Left cardiac atrium (tissue), 4 donors: ENCODE measurements around the gene GRPR. TPM values are rescaled to one million over a fixed set of nuclear protein-coding genes. Genes with fewer than 3 reads are reported as not detected.
"Not testable (repeated sequence)": the region's sequence is repeated elsewhere in the genome, so short reads cannot be mapped to it uniquely, and the experiment has no call there.

Experiments used
- ATAC-seq, 2 donors: fragments of 200-7000 bp; cut with Tn5 transposase; one replicate each; pipeline ENCODE4 v1.9.1; 2020; ENCODE audit warnings: mild to moderate bottlenecking in 2 of 2, moderate library complexity in 2 of 2
- DNase-seq: peaks from one replicate; pipeline ENCODE4 v3.0.0-alpha.2; 2020
- intact Hi-C, 2 donors: fragments of 100-400 bp; cut with DNase I; formaldehyde crosslinking; loops; one replicate each; pipeline versions ENCODE4 v1.14.1 to v1.15.1; 2022 to 2023
- total RNA-seq, 2 donors: library from RNA; stranded (reverse); fragmentation: NEBNext Ultra II Directional; extraction: Animal tissue kit (Norgen Biotek cat#: 25700); gene quantifications; one replicate each; pipeline ENCODE4 v1.2.1, GENCODE V29; 2021
- donor health status: DM: no; HTN: yes; CAD: no.
- donor health status: DM: no; HTN: yes; CAD: no; lungs with severe emphysema.
- donor health status: DM: yes; HTN: yes; CAD: no.
- donor health status: Dilated cardiomyopathy.

Gene GRPR
- total RNA-seq, 2 donors from 2014 or later, result 0.29 TPM

DNA sequence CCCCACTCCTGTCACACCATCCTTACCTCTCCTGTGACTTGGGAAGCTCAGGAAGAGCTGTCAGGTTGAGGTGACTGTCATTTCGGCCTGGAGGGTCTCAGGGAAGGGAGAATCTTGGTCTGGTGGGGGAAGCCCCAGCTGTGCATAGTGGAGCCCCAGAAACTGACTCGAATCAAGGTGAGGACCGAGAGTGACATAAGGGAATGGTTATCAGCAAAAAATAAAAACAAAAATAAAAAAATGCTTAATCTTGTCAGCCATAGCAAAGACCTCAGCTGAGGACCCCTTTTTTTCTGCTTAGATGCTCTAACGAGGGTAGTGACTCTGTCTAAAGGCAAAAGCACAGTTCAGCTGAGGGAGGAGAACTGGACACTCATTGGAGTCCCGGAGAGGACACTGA, 43.8 kb downstream of the GRPR start, which contains the start of gene MAGEB17:
MAGEB17 (plus strand) TSS at position 301 of the 400 bp plus-strand sequence. CDS start 2,902 bp downstream, outside the sequence.
- ATAC-seq, result no peak
- intact Hi-C loops, result no loop called here
- no peak for DNase-seq

- intact Hi-C loops, result no loop called here
- ATAC-seq, result no peak
- DNase-seq, result no peak
Observed at GRCh38 chrX:16171039-16171438, 47.7 kb downstream of the GRPR start.

- DNase-seq (no peak), ATAC-seq (no peak)
- intact Hi-C loops, result no loop called here
Observed at GRCh38 chrX:16171944-16172343, 48.6 kb downstream of the GRPR start.

DNA sequence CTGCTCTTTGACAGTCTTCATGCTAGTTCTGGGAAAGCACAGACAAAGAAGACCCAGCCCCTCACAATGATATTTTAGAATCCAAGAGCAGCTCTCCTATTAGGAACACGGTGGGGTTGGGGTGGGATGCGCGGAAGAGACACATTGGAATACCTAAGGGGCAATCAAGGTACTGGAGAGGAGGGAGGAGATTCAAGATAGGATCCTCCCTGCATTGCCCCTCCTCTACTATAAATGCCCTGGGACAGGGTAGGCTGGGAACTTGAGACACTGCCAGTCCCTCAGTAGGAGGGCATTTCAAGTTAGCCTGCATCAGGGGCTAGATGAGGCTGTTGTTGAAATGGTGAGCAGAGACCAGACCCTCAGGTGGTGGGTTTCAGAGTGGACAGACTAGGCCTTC, 49.0 kb downstream of the GRPR start:
- no peak for ATAC-seq
- intact Hi-C loops, result no loop called here
- no peak for DNase-seq

DNA sequence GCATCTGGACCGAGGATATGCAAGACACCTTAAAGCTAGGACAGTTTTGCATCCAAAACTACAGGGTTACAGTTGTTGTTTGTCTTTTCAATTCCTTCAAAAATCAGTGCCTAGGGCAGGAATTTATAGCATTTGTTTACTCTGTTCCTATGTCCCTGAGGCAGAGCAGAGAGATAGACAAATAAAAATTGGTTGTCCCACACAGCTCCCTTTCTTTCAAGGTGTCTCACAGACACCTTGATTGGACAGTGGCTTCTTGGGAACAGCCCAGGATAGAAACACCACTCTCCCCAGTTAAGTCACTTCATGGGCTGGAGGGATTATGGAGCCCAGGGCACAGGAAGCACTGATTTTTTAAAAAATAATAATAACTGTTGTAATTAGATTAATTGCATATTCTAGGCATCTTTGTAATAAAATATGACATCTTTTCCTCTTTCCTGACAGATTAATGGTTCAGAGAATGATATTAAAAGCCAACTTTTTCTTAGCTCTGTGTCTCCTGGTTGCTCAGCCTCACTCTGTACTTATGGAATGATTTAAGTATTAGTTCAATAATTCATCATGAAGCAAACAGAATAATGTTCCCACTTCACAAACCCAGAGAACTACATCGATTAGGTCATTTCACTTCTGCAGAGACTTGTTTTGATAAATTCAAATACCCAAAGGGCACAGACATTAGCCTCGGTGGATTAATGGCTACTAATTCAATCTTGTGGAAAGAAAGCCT, 52.1 kb downstream of the GRPR start:
- ATAC-seq, result no peak
- intact Hi-C loops, result no loop called here
- DNase-seq, result no peak

DNA sequence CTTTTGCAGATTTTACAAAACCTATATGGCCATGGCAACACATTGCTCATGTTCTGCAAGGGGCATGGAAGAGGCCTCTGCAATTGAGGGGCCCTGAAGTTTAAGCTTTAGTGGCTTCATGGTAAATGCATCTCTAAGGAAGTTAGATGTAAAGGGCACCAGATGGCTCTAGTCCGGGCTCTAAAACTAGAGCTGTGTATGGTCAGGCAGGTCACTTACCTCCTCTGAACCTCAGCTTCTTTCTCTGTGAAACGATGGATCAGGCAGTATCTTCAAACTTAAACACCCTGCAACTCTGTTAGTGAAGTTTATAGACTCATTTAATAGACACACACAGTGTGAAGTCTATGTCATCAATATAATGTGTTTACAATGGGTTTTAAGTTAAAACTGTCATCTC, 53.9 kb downstream of the GRPR start:
- ATAC-seq (no peak), DNase-seq (no peak)
- intact Hi-C loops, result no loop called here

DNA sequence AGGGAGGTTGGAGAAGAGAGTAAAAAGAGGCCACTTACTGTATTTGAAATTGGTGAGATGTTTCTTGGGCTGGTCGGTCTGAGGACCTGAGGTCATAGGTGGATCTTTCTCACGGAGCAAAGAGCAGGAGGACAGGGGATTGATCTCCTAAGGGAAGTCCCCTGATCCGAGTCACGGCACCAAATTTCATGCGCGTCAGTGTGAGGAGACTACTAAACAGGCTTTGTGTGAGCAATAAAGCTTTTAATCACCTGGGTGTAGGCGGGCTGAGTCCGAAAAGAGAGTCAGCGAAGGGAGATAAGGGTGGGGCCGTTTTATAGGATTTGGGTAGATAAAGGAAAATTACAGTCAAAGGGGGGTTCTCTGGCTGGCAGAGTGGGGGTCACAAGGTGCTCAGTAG, 60.5 kb downstream of the GRPR start:
- DNase-seq, intact Hi-C loops, ATAC-seq: not testable (repeated sequence)

- peak in 1 of 2 donors; percentile 45 for ATAC-seq
- no peak for DNase-seq
- intact Hi-C loops, result no loop called here
Observed at GRCh38 chrX:16185725-16186136, 62.4 kb downstream of the GRPR start.

- DNase-seq (no peak), ATAC-seq (no peak)
- intact Hi-C loops, result no loop called here
Observed at GRCh38 chrX:16186380-16187007, 63.1 kb downstream of the GRPR start.

GRCh38 chrX:16187024-16187760, 63.8 kb downstream of the GRPR start:
- no peak for ATAC-seq

DNA sequence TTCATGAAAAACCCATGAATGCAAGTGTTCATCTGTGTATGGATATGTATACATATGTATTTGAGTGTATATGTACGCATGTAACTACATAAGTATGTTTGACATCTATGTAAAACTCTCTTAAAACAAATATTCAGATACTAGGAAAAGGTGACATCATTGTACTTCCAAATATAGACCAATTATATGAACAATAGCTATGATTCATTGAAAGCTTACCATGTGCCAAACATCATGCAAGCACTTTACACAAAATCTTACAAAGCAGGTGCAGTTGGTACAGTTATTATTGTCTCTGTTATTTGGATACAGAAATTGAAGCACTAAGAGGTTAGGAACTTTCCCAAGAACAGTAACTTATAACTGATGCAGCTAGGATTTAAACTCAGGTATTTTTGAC, 65.3 kb downstream of the GRPR start:
- ATAC-seq, result no peak
- no peak for DNase-seq
- intact Hi-C loops, result no loop called here

More at GRCh38 chrX:16187024-16187760, 63.8 kb downstream of the GRPR start:
- intact Hi-C loops, result no loop called here
- no peak for DNase-seq

GRCh38 chrX:16191605-16192004, 68.2 kb downstream of the GRPR start:
- no peak for DNase-seq
- no peak for ATAC-seq
- intact Hi-C loops, result no loop called here

DNA sequence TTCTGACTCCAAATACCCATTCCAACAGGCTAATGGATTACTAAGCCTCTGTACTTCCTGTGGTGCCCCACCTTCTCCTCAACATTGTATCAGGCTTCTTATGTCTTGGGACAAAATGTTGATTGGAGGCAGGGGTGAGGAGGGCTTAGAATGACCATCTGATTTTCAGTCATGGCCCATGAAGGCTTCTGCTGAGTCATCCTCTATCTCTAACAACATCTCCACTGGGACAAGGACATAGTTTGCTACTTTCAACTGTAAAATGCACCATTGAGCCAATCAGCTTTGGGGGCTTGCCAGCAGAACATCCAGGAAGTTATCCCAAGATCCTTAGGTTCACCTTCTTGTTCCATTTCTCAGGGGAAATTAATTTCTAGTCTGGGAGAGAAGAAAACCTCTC, 73.5 kb downstream of the GRPR start:
- ATAC-seq, result no peak

GRCh38 chrX:16199343-16199742, 76.0 kb downstream of the GRPR start:
- DNase-seq, result no peak
- intact Hi-C loops, result no loop called here
- no peak for ATAC-seq

More for the DNA sequence above, 73.5 kb downstream of the GRPR start:
- intact Hi-C loops, result no loop called here
- DNase-seq, result no peak

DNA sequence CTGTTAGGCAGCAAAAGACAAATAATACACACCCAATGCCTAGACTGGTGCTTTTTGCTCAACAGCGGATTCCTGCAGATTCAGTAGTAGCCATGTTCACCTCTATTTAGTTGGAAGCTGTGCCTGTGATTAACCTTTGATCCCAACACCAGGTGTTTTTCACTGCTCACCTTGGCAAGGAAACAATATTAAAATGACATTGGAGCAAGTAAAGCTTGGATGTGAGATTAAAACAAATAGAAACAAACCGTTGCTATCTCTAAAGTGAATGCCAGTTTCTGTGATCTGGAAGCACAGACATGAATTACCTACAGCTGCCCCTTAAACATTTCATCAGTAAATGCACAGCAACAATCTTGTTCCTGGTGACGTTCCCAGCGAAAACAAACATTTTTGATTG, 79.6 kb downstream of the GRPR start:
- no peak for ATAC-seq
- no peak for DNase-seq
- intact Hi-C loops, result no loop called here

Other genes with a start within 250 kb of the GRPR start
- under 1 TPM in 1 of 2 donors, not detected in 1; 0.18 TPM for gene MAGEB17, start 43.9 kb downstream of the GRPR start, total RNA-seq